ENCODE results near the gene APP.

GRCh38 chr21:26098772-26099397 is 71.7 kb downstream of the APP start:
- TF ChIP-seq CTCF (IDR thresholded peaks at IDR 0.05; ENCODE audit: poor library complexity) (no peak), EZH2phosphoT487 (IDR thresholded peaks at IDR 0.05; ENCODE audit: low read depth, severe bottlenecking, unreplicated experiment) (no peak), EZH2 (IDR thresholded peaks at IDR 0.05; ENCODE audit: borderline replicate concordance) (no peak)
